IMR-90 (cell line): Measurements from ENCODE around the gene GNAO1. TPM values are rescaled to one million over a fixed set of nuclear protein-coding genes. Genes with fewer than 3 reads are reported as not detected.

Experiments used
- ATAC-seq: fragments of 200-7000 bp; cut with Tn5 transposase; 2 replicates; pipeline ENCODE4 v1.9.1; 2020; ENCODE audit warnings: low read depth, mild to moderate bottlenecking, moderate library complexity
- BruUV-seq: library from RNA; stranded (reverse); fragments of 400-500 nt; replicated peaks from 2 replicates; lab custom pipeline; 2021; lab: Mats Ljungman, UMichigan
- CTCF ChIA-PET: fragments of 300-600 bp; formaldehyde crosslinking; extraction: SDS; loops from one replicate; lab custom pipeline; 2021; ENCODE audit warnings: antibody characterized with exemption; lab: Yijun Ruan, JAX
- POLR2A ChIA-PET: fragments of 300-600 bp; sonication (Branson Sonifier 250); formaldehyde crosslinking; loops from one replicate; lab custom pipeline; 2022; ENCODE audit warnings: antibody characterized with exemption; ENCODE audit not compliant: unreplicated experiment; lab: Charles Lee
- DNase-seq: peaks from one replicate; pipeline ENCODE4 v3.0.0; 2013
- H2AFZ ChIP-seq: replicated peaks from 2 replicates; pipeline ENCODE3; 2013; ENCODE audit warnings: low read length, mild to moderate bottlenecking; ENCODE audit not compliant: poor library complexity
- H2AK5ac ChIP-seq: 2 replicates; pipeline ENCODE4 v1.6.1; 2013; ENCODE audit warnings: low read depth, low read length, inconsistent platforms
- H2AK9ac ChIP-seq: replicated peaks from 2 replicates; pipeline ENCODE3; 2013; ENCODE audit warnings: mild to moderate bottlenecking, low read depth, low read length, moderate library complexity; ENCODE audit not compliant: poor library complexity
- H2BK120ac ChIP-seq: 2 replicates; pipeline ENCODE4 v1.6.1; 2013; ENCODE audit warnings: low read depth, low read length, inconsistent platforms
- H2BK15ac ChIP-seq: 3 replicates; pipeline ENCODE4 v1.6.1; 2013; ENCODE audit warnings: low read depth, low read length, inconsistent platforms
- H2BK20ac ChIP-seq: 2 replicates; pipeline ENCODE4 v1.6.1; 2013; ENCODE audit warnings: low read depth, mild to moderate bottlenecking, inconsistent platforms, low read length, moderate library complexity
- H2BK5ac ChIP-seq: 2 replicates; pipeline ENCODE4 v1.6.1; 2013; ENCODE audit warnings: mild to moderate bottlenecking, low read depth, low read length, inconsistent platforms; ENCODE audit not compliant: poor library complexity, severe bottlenecking
- H3K14ac ChIP-seq: replicated peaks from 2 replicates; pipeline ENCODE4 v1.6.1; 2013; ENCODE audit warnings: low read depth, low read length, inconsistent platforms
- H3K18ac ChIP-seq: 2 replicates; pipeline ENCODE4 v1.6.1; 2013; ENCODE audit warnings: low read depth, low read length, control low read depth
- H3K23ac ChIP-seq: 2 replicates; pipeline ENCODE4 v1.6.1; 2013; ENCODE audit warnings: low read depth, low read length, inconsistent platforms
- H3K27ac ChIP-seq: 2 replicates; pipeline ENCODE4 v1.5.1; 2013; ENCODE audit warnings: mild to moderate bottlenecking, control low read depth, low read length; ENCODE audit not compliant: insufficient read depth
- H3K27me3 ChIP-seq: 2 replicates; pipeline ENCODE4 v1.6.1; 2013; ENCODE audit warnings: low read length; ENCODE audit not compliant: control insufficient read depth, insufficient read depth
- H3K36me3 ChIP-seq: 2 replicates; pipeline ENCODE4 v1.6.1; 2013; ENCODE audit warnings: low read length, mixed read lengths; ENCODE audit not compliant: control insufficient read depth, insufficient read depth
- H3K4ac ChIP-seq: 2 replicates; pipeline ENCODE4 v1.6.1; 2013; ENCODE audit warnings: low read depth, low read length, inconsistent platforms
- H3K4me1 ChIP-seq: 2 replicates; pipeline ENCODE4 v1.6.1; 2013; ENCODE audit warnings: low read length, mixed read lengths; ENCODE audit not compliant: control insufficient read depth, insufficient read depth
- H3K4me2 ChIP-seq: 2 replicates; pipeline ENCODE4 v1.6.1; 2013; ENCODE audit warnings: low read depth, mild to moderate bottlenecking, control low read depth, low read length, moderate library complexity
- H3K4me3 ChIP-seq: 2 replicates; pipeline ENCODE4 v1.5.1; 2013; ENCODE audit warnings: low read depth, mild to moderate bottlenecking, control low read depth, low read length, moderate library complexity; ENCODE audit not compliant: insufficient read depth
- H3K56ac ChIP-seq: 2 replicates; pipeline ENCODE4 v1.6.1; 2013; ENCODE audit warnings: low read length, inconsistent platforms; ENCODE audit not compliant: insufficient read depth; ENCODE audit errors: extremely low read depth
- H3K79me1 ChIP-seq, 2 experiments: 2 replicates each; pipeline ENCODE4 v1.6.1; 2013; ENCODE audit warnings: low read length in 2 of 2, inconsistent platforms in 1 of 2, low read depth in 1 of 2
- H3K9ac ChIP-seq: 2 replicates; pipeline ENCODE4 v1.6.1; 2013; ENCODE audit warnings: low read depth, low read length, control low read depth
- H3K9me1 ChIP-seq: 2 replicates; pipeline ENCODE4 v1.6.1; 2013; ENCODE audit warnings: low read length, inconsistent platforms; ENCODE audit not compliant: insufficient read depth
- H3K9me3 ChIP-seq: 2 replicates; pipeline ENCODE4 v1.6.1; 2013; ENCODE audit warnings: low read length; ENCODE audit not compliant: control insufficient read depth, insufficient read depth
- H4K20me1 ChIP-seq: 2 replicates; pipeline ENCODE4 v1.6.1; 2013; ENCODE audit warnings: low read length, inconsistent platforms; ENCODE audit not compliant: insufficient read depth
- H4K5ac ChIP-seq: 2 replicates; pipeline ENCODE4 v1.6.1; 2013; ENCODE audit warnings: mild to moderate bottlenecking, low read depth, low read length, control low read depth
- H4K8ac ChIP-seq, 2 experiments: 2 replicates each; pipeline ENCODE4 v1.6.1; 2013; ENCODE audit warnings: low read depth in 2 of 2, low read length in 2 of 2, control low read depth in 1 of 2, inconsistent platforms in 1 of 2
- H4K91ac ChIP-seq: 2 replicates; pipeline ENCODE4 v1.6.1; 2013; ENCODE audit warnings: low read depth, low read length, inconsistent platforms; ENCODE audit not compliant: insufficient read depth
- BHLHE40 ChIP-seq: fragments of 150-350 bp; IDR thresholded peaks from 2 replicates; pipeline ENCODE4 v1.6.1; 2016; ENCODE audit warnings: mild to moderate bottlenecking, low read depth, low read length
- FOS ChIP-seq: fragments of 150-350 bp; IDR thresholded peaks from 2 replicates; pipeline ENCODE4 v1.6.1; 2016; ENCODE audit warnings: low read depth, low read length
- MAFK ChIP-seq: IDR thresholded peaks from 2 replicates; pipeline ENCODE4 v1.6.1; 2012; ENCODE audit warnings: low read depth, low read length, improper control_type of control experiment
- MAZ ChIP-seq: IDR thresholded peaks from 2 replicates; pipeline ENCODE4 v1.6.1; 2012; ENCODE audit warnings: low read depth, mild to moderate bottlenecking, low read length, improper control_type of control experiment, moderate library complexity, borderline replicate concordance
- NFE2L2 ChIP-seq: fragments of 150-350 bp; IDR thresholded peaks from 2 replicates; pipeline ENCODE4 v1.6.1; 2016; ENCODE audit warnings: low read depth, mild to moderate bottlenecking, low read length
- POLR2A ChIP-seq: IDR thresholded peaks from 2 replicates; pipeline ENCODE4 v1.6.1; 2012; ENCODE audit warnings: mild to moderate bottlenecking, low read depth, low read length
- SMC3 ChIP-seq: fragments of 150-350 bp; IDR thresholded peaks from 2 replicates; pipeline ENCODE4 v1.6.1; 2016; ENCODE audit warnings: low read depth, mild to moderate bottlenecking, antibody characterized with exemption, low read length, moderate library complexity
- USF2 ChIP-seq: fragments of 150-350 bp; IDR thresholded peaks from 2 replicates; pipeline ENCODE4 v1.6.1; 2017; ENCODE audit warnings: mild to moderate bottlenecking, antibody characterized with exemption, low read length, low read depth
- WGBS, 2 experiments: methylation state at CpG; one replicate each; pipeline versions ENCODE4 v1.1.5 to v1.1.7; 2013; ENCODE audit warnings: missing lambda C conversion rate in 2 of 2; ENCODE audit not compliant: insufficient read length in 1 of 2; ENCODE audit errors: extremely low coverage in 2 of 2; 5-methylcytosine and 5-hydroxymethylcytosine counted together
- dilution Hi-C: fragments of 300-500 bp; cut with HindIII; formaldehyde crosslinking; loops from one replicate; pipeline ENCODE4 v1.14.3; 2018; ENCODE audit warnings: low sequenced_read_pairs; ENCODE audit not compliant: unreplicated experiment
- in situ Hi-C: fragments of 300-500 bp; cut with MboI; formaldehyde crosslinking; loops from 3 replicates; pipeline ENCODE4 v1.14.3; 2019; ENCODE audit warnings: low sequenced_read_pairs, inconsistent platforms, mixed read lengths
- intact Hi-C: fragments of 100-400 bp; cut with micrococcal nuclease; formaldehyde crosslinking; loops from 2 replicates; pipeline ENCODE4 v1.10.0; 2022
- polyA plus RNA-seq, 3 experiments: library from polyadenylated mRNA; depleted of rRNA; stranded (reverse); fragments of >200 nt; gene quantifications; 2 replicates each; pipeline ENCODE4 v1.2.3, GENCODE V29; 2012; ENCODE audit warnings: low replicate concordance in 1 of 3
- total RNA-seq: library from RNA; depleted of rRNA; stranded (reverse); fragments of >200 nt; gene quantifications from 2 replicates; pipeline ENCODE4 v1.2.3, GENCODE V29; 2012

GNAO1 gene
- total and polyA plus RNA-seq, 2 of the 4 experiments (the other 2 are of a cell fraction) = under 0.01 to 0.07 TPM

GRCh38 chr16:56275801-56276200, 84.5 kb downstream of the GNAO1 start:
- Histone ChIP-seq H2AFZ (no peak overlapping the region), H2AK5ac (no peak overlapping the region), H3K18ac (no peak overlapping the region), H3K9me1 (no peaks in the 10 kb centered on the region), H3K79me1 (no peaks in the 10 kb centered on the region), H3K56ac (no peak overlapping the region), H2BK120ac (no peak overlapping the region), H3K4ac (no peak overlapping the region), H3K23ac (no peak overlapping the region), H3K4me2 (no peak overlapping the region), H2AK9ac (no peak overlapping the region), H3K14ac (no peak overlapping the region), H3K4me1 (no peaks in the 10 kb centered on the region), H4K91ac (no peak overlapping the region), H4K5ac (no peak overlapping the region), H3K27ac (no peak overlapping the region), H4K8ac (no peak overlapping the region), H4K20me1 (no peaks in the 10 kb centered on the region), H3K9ac (no peak overlapping the region), H3K36me3 (no peaks in the 10 kb centered on the region), H2BK15ac (no peak overlapping the region), H2BK5ac (no peak overlapping the region), H3K27me3 (peaks cover 2% of the 10 kb centered on the region; the same call in 1 of the 2 replicates), H3K4me3 (no peak overlapping the region), H3K9me3 (no peaks in the 10 kb centered on the region), H2BK20ac (no peak overlapping the region)
- POLR2A ChIA-PET = no interaction called here
- WGBS, 2 experiments = 96% methylated on average over 4 of the region's 9 CpGs; no CpG with 5 or more reads in 1 of the 2 experiments
- DNase-seq (no peak), ATAC-seq (no peak)
- in situ Hi-C loops = no loop called here
- dilution Hi-C loops = no loop called here
- no peak for TF ChIP-seq USF2
- no peak for TF ChIP-seq FOS
- TF ChIP-seq MAFK = no peak
- no peak for TF ChIP-seq SMC3
- TF ChIP-seq BHLHE40 = no peak
- no peak for TF ChIP-seq POLR2A
- TF ChIP-seq NFE2L2 = no peak
- no peak for TF ChIP-seq MAZ
- no TSS peak for BruUV-seq
- CTCF ChIA-PET = no interaction called here
- intact Hi-C loops = no loop called here
